KG1 (cell line): Measurements from ENCODE around the gene VCX2.
"Not testable (repeated sequence)": the region's sequence is repeated elsewhere in the genome, so short reads cannot be mapped to it uniquely, and the experiment has no call there.

Experiments used
- DNase-seq: peaks from one replicate; lab custom pipeline; 2025; lab: John Stamatoyannopoulos, UW

Gene VCX2

GRCh38 chrX:8121391-8121790 lies 49.7 kb downstream of the VCX2 start:
- not testable (repeated sequence) for DNase-seq
